ENCODE data around the gene RARRES2. TPM values are rescaled to one million over a fixed set of nuclear protein-coding genes. Genes with fewer than 3 reads are reported as not detected.
"Not testable (repeated sequence)": the region's sequence is repeated elsewhere in the genome, so short reads cannot be mapped to it uniquely, and the experiment has no call there.

Gene RARRES2
- total RNA-seq, 1 donor from 2014 or later, result not detected

GRCh38 chr7:150324373-150324961 lies 17.0 kb downstream of the RARRES2 start:
- Mint-ChIP-seq H3K27ac (peak overlapping the region; percentile 99), H3K4me1 (ENCODE audit: low read depth) (peaks cover 62% of the 10 kb centered on the region), H3K4me3 (peak overlapping the region; percentile 97), H3K36me3 (ENCODE audit: low read depth) (peaks cover 34% of the 10 kb centered on the region), H3K9me3 (no peaks in the 10 kb centered on the region), H3K27me3 (ENCODE audit: insufficient read depth) (no peaks in the 10 kb centered on the region)
- DNase-seq (ENCODE audit: low spot score), result no peak
- intact Hi-C loops (cut with micrococcal nuclease), result loop anchor here (1.0 to 10.0 kb wide), 7 partner anchors 32 to 758 kb away; partner anchors contain the start of genes FASTK and TMUB1

GRCh38 chr7:150323682-150324372 lies 17.6 kb downstream of the RARRES2 start:
- Mint-ChIP-seq H3K27me3 (ENCODE audit: insufficient read depth) (no peaks in the 10 kb centered on the region), H3K27ac (peak overlapping the region; percentile 99), H3K4me1 (ENCODE audit: low read depth) (peaks cover 62% of the 10 kb centered on the region), H3K9me3 (no peaks in the 10 kb centered on the region), H3K4me3 (peak overlapping the region; percentile 97), H3K36me3 (ENCODE audit: low read depth) (peaks cover 32% of the 10 kb centered on the region)
- DNase-seq (ENCODE audit: low spot score), result no peak
- intact Hi-C loops (cut with micrococcal nuclease), result loop anchor here (1.0 to 10.0 kb wide), 11 partner anchors 32 to 1295 kb away; partner anchors contain the start of genes ATP6V0E2, FASTK, PDIA4 and TMUB1

DNA sequence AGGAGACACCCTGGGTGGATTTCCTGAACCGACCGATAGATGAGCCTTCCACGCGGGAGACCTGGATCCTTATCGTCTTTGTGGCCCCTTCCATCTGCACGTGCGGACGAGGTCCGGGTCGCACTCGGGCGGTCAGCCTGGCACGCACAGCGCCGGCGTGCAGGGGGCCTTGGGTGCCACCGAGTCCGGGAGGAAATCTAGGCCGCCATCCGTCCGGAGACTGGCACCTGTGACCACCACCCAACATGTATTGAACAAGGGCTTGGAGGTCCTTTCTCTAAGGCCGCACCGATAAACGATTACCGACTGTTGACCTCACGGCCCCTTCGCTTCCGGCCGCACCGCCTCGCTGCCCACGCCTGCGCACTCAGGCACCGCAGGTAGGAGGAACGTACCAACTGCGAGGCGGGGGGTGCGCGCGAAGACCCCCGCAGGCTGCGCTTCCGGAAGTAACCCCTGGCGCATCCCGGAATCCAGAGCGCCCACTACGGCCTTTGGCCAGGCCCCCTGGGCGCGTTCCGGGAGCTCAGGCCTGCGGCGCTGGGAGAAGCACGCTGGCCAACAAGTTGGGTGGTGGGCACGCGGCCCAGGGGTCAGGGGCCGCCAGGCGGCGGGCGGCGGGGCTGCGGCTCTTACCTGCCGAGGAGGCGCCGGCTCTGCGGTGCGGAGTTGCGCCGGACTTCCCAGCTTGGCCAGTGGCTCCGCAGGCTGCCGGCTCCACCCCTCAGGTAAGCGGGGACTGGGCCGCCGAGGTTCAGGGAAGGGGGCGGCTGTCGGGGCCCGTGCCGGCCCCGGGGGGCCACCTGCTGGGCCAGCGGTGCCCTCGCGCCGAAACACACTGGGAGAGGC lies 18.4 kb downstream of the RARRES2 start, which contains the start of the genes ACTR3C and LRRC61:
Gene ACTR3C, minus strand, starts transcription at position 713 of the 849 bp plus-strand sequence. CDS start 28,249 bp downstream, outside the sequence.
Gene LRRC61, plus strand, starts transcription at position 523 of the 849 bp plus-strand sequence. CDS start 13,507 bp downstream, outside the sequence.
- Mint-ChIP-seq H3K9me3 (no peaks in the 10 kb centered on the region), H3K4me3 (peak within 1 kb of the TSS; percentile 97), H3K27me3 (ENCODE audit: insufficient read depth) (no peaks in the 10 kb centered on the region), H3K36me3 (ENCODE audit: low read depth) (peaks cover 30% of the 10 kb centered on the region), H3K4me1 (ENCODE audit: low read depth) (peaks cover 62% of the 10 kb centered on the region), H3K27ac (peak within 1 kb of the TSS; percentile 99)
- DNase-seq (ENCODE audit: low spot score), result peak; percentile 64
- intact Hi-C loops (cut with micrococcal nuclease), result loop anchor here (1.0 to 10.0 kb wide), 12 partner anchors 36 to 1294 kb away; partner anchors contain the start of genes ATP6V0E2, FASTK, PDIA4 and TMUB1

DNA sequence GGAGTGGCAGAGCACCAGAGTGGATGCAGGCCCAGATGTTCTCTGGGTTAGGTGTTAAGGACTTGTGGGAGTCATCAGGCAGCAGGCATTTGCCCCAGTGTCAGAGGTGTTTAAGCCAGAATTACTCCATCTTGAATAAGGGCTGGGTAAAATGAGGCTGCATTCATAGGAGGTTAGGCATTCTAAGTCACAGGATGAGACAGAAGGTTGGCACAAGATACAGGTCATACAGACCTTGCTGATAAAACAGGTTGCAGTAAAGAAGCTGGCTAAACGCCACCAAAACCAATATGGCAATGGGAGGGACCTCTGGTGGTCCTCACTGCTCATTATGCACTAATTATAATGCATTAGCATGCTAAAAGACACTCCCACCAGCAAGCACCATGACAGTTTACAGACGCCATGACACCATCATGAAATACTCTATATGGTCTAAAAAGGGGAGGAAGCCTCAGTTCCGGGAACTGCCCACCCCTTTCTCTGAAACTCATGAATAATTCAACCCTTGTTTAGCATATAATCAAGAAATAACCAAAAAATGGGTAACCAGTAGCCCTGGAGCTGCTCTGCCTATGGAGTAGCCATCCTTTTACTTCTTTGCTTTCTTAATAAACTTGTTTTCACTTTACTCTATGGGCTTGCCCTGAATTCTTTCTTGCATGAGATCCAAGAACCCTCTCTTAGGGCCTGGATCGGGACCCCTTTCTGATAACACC lies 19.2 kb downstream of the RARRES2 start:
- Mint-ChIP-seq H3K9me3 (no peaks in the 10 kb centered on the region), H3K36me3 (ENCODE audit: low read depth) (peaks cover 29% of the 10 kb centered on the region), H3K27me3 (ENCODE audit: insufficient read depth) (no peaks in the 10 kb centered on the region), H3K4me3 (peak overlapping the region; percentile 93), H3K27ac (peak overlapping the region; percentile 98), H3K4me1 (ENCODE audit: low read depth) (peaks cover 62% of the 10 kb centered on the region)
- intact Hi-C loops (cut with micrococcal nuclease), result loop anchor here (1.0 to 10.0 kb wide), 11 partner anchors 35 to 1293 kb away; partner anchors contain the start of genes ATP6V0E2, FASTK, PDIA4 and TMUB1
- DNase-seq (ENCODE audit: low spot score), result peak; percentile 67

GRCh38 chr7:150321788-150322113 lies 19.7 kb downstream of the RARRES2 start:
- no peak for DNase-seq (ENCODE audit: low spot score)
- Mint-ChIP-seq H3K9me3 (no peaks in the 10 kb centered on the region), H3K27me3 (ENCODE audit: insufficient read depth) (no peaks in the 10 kb centered on the region), H3K36me3 (ENCODE audit: low read depth) (peaks cover 25% of the 10 kb centered on the region), H3K4me3 (peak overlapping the region; percentile 93), H3K4me1 (ENCODE audit: low read depth) (peaks cover 62% of the 10 kb centered on the region), H3K27ac (peak overlapping the region; percentile 98)
- intact Hi-C loops (cut with micrococcal nuclease), result loop anchor here (1.0 to 10.0 kb wide), 14 partner anchors 34 to 1293 kb away; partner anchors contain the start of genes ATP6V0E2, FASTK, GIMAP7 and PDIA4

- no peak for DNase-seq (ENCODE audit: low spot score)
- H3K27me3 Mint-ChIP-seq (ENCODE audit: insufficient read depth), result no peaks in the 10 kb centered on the region
- intact Hi-C loops (cut with micrococcal nuclease), result no loop called here
- peaks cover 18% of the 10 kb centered on the region for H3K36me3 Mint-ChIP-seq (ENCODE audit: low read depth)
- no peak overlapping the region for H3K27ac Mint-ChIP-seq
- H3K9me3 Mint-ChIP-seq, result no peaks in the 10 kb centered on the region
- H3K4me1 Mint-ChIP-seq (ENCODE audit: low read depth), result peaks cover 33% of the 10 kb centered on the region
- H3K4me3 Mint-ChIP-seq, result no peak overlapping the region
Measured at GRCh38 chr7:150317748-150318444, 23.5 kb downstream of the RARRES2 start.

GRCh38 chr7:150316987-150317386 lies 24.4 kb downstream of the RARRES2 start:
- not testable (repeated sequence) for H3K27ac Mint-ChIP-seq
- H3K36me3 Mint-ChIP-seq (ENCODE audit: low read depth), result peaks cover 16% of the 10 kb centered on the region
- peaks cover 24% of the 10 kb centered on the region for H3K4me1 Mint-ChIP-seq (ENCODE audit: low read depth)

GRCh38 chr7:150314639-150315239 lies 26.7 kb downstream of the RARRES2 start:
- Mint-ChIP-seq H3K9me3 (no peaks in the 10 kb centered on the region), H3K4me3 (no peak overlapping the region), H3K27ac (no peak overlapping the region), H3K27me3 (ENCODE audit: insufficient read depth) (no peaks in the 10 kb centered on the region), H3K36me3 (ENCODE audit: low read depth) (peaks cover 9% of the 10 kb centered on the region), H3K4me1 (ENCODE audit: low read depth) (peaks cover 2% of the 10 kb centered on the region)
- no peak for DNase-seq (ENCODE audit: low spot score)
- intact Hi-C loops (cut with micrococcal nuclease), result no loop called here

More at GRCh38 chr7:150316987-150317386, 24.4 kb downstream of the RARRES2 start:
- DNase-seq (ENCODE audit: low spot score); H3K27me3 Mint-ChIP-seq (ENCODE audit: insufficient read depth); intact Hi-C loops (cut with micrococcal nuclease); H3K4me3 Mint-ChIP-seq; H3K9me3 Mint-ChIP-seq: not testable (repeated sequence)

- H3K27me3 Mint-ChIP-seq (ENCODE audit: insufficient read depth), result no peaks in the 10 kb centered on the region
- H3K27ac Mint-ChIP-seq, result no peak overlapping the region
- intact Hi-C loops (cut with micrococcal nuclease), result no loop called here
- H3K36me3 Mint-ChIP-seq (ENCODE audit: low read depth), result peaks cover 9% of the 10 kb centered on the region
- no peaks in the 10 kb centered on the region for H3K4me1 Mint-ChIP-seq (ENCODE audit: low read depth)
- no peak overlapping the region for H3K4me3 Mint-ChIP-seq
- no peaks in the 10 kb centered on the region for H3K9me3 Mint-ChIP-seq
- DNase-seq (ENCODE audit: low spot score), result no peak
Measured at GRCh38 chr7:150313870-150314269, 27.6 kb downstream of the RARRES2 start.

DNA sequence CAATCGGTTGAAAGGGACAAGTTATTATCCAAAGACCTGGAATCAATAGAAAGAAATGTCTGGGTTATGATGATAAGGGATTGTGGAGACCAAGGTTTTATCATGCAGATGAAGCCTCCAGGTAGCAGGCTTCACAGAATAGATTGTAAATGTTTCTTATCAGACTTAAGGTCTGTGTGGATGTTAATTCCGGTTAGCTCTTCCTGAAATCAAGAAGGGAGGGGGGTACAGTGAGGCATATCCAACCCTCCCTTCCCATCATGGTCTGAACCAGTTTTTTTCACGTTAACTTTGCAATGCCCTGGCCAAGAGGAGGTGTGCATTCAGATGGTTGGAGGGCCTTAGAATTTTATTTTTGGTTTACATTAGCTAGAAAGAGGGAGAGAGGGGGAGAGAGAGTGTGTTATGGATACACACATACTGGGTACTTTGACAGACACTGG lies 28.0 kb downstream of the RARRES2 start:
- Mint-ChIP-seq H3K27ac (no peak overlapping the region), H3K9me3 (no peaks in the 10 kb centered on the region), H3K36me3 (ENCODE audit: low read depth) (peaks cover 9% of the 10 kb centered on the region), H3K4me1 (ENCODE audit: low read depth) (no peaks in the 10 kb centered on the region), H3K4me3 (no peak overlapping the region), H3K27me3 (ENCODE audit: insufficient read depth) (no peaks in the 10 kb centered on the region)
- intact Hi-C loops (cut with micrococcal nuclease), result no loop called here
- DNase-seq (ENCODE audit: low spot score), result no peak

DNA sequence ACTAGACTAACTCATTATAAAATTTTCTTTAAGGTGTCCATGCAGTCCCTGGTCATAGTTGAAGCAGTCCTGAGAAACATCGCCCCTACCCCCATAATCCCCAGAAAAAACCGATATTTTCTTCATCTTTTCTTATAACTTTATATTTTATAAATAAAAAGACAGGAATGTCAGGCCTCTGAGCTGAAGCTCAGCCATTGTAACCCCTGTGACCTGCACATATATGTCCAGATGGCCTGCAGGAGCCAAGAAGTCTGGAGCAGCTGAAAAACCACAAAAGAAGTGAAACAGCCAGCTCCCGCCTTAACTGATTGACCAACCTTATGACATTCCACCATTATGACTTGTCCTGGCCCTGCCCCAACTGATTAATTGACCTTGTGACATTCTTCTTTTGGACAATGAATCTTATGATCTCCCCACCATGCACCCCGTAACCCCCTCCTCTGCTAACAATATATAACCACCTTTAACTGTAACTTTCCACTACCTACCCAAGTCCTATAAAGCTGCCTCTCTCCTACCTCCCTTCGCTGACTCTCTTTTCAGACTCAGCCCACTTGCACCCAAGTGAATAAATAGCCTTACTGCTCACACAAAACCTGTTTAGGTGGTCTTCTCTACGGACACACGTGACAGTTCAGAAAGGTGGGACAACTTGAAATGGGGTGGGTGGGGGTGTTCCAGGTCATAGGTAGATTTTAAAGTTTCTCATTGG lies 28.6 kb downstream of the RARRES2 start:
- H3K27me3 Mint-ChIP-seq (ENCODE audit: insufficient read depth); DNase-seq (ENCODE audit: low spot score); H3K9me3 Mint-ChIP-seq; H3K27ac Mint-ChIP-seq; intact Hi-C loops (cut with micrococcal nuclease); H3K4me1 Mint-ChIP-seq (ENCODE audit: low read depth); H3K36me3 Mint-ChIP-seq (ENCODE audit: low read depth); H3K4me3 Mint-ChIP-seq: not testable (repeated sequence)
